HEK293 (cell line): Measurements from ENCODE around the gene LCN2.

Source experiments
- GLI2 ChIP-seq: fragments of 450-650 bp; formaldehyde crosslinking; IDR thresholded peaks from 2 replicates; pipeline ENCODE4; 2017; ENCODE audit warnings: missing biosample characterization, missing genetic modification characterization, low read depth, borderline replicate concordance
- GLI4 ChIP-seq: fragments of 450-650 bp; formaldehyde crosslinking; IDR thresholded peaks from 2 replicates; pipeline ENCODE4 v1.5.1; 2016; ENCODE audit warnings: missing biosample characterization, missing genetic modification characterization
- GLIS2 ChIP-seq: fragments of 450-650 bp; formaldehyde crosslinking; IDR thresholded peaks from 2 replicates; pipeline ENCODE4 v1.5.1; 2016; ENCODE audit warnings: missing biosample characterization, missing genetic modification characterization
- KLF7 ChIP-seq: fragments of 450-650 bp; formaldehyde crosslinking; IDR thresholded peaks from 2 replicates; pipeline ENCODE4 v1.5.1; 2016; ENCODE audit warnings: missing biosample characterization, missing genetic modification characterization, borderline replicate concordance
- SCRT2 ChIP-seq: fragments of 450-650 bp; formaldehyde crosslinking; IDR thresholded peaks from 2 replicates; pipeline ENCODE4 v1.5.1; 2016; ENCODE audit warnings: missing biosample characterization, missing genetic modification characterization
- SP2 ChIP-seq: fragments of 450-650 bp; formaldehyde crosslinking; IDR thresholded peaks from 2 replicates; pipeline ENCODE4 v1.5.1; 2016; ENCODE audit warnings: missing biosample characterization, missing genetic modification characterization
- ZBTB17 ChIP-seq: fragments of 450-650 bp; formaldehyde crosslinking; IDR thresholded peaks from 2 replicates; pipeline ENCODE4 v1.5.1; 2016; ENCODE audit warnings: missing biosample characterization, missing genetic modification characterization
- ZBTB21 ChIP-seq: fragments of 450-650 bp; formaldehyde crosslinking; IDR thresholded peaks from 2 replicates; pipeline ENCODE4 v1.5.1; 2017; ENCODE audit warnings: missing biosample characterization, missing genetic modification characterization
- ZNF157 ChIP-seq: fragments of 450-650 bp; formaldehyde crosslinking; IDR thresholded peaks from 2 replicates; pipeline ENCODE4 v1.5.1; 2016; ENCODE audit warnings: missing biosample characterization, missing genetic modification characterization
- ZNF19 ChIP-seq: fragments of 450-650 bp; formaldehyde crosslinking; IDR thresholded peaks from 2 replicates; pipeline ENCODE4; 2016; ENCODE audit warnings: missing biosample characterization, missing genetic modification characterization, low read depth
- ZNF221 ChIP-seq: fragments of 450-650 bp; formaldehyde crosslinking; IDR thresholded peaks from 2 replicates; pipeline ENCODE4 v1.5.1; 2017; ENCODE audit warnings: missing biosample characterization, missing genetic modification characterization, borderline replicate concordance
- ZNF433 ChIP-seq: fragments of 450-650 bp; formaldehyde crosslinking; IDR thresholded peaks from 2 replicates; pipeline ENCODE4 v1.5.1; 2016; ENCODE audit warnings: missing biosample characterization, missing genetic modification characterization, low read depth
- ZNF654 ChIP-seq: fragments of 450-650 bp; formaldehyde crosslinking; IDR thresholded peaks from 2 replicates; pipeline ENCODE4 v1.5.1; 2016; ENCODE audit warnings: low read depth, missing biosample characterization, missing genetic modification characterization
- ZSCAN30 ChIP-seq: fragments of 450-650 bp; IDR thresholded peaks from 2 replicates; pipeline ENCODE4 v1.5.1; 2018; ENCODE audit warnings: missing biosample characterization, mild to moderate bottlenecking, missing genetic modification characterization, moderate library complexity
- TF ChIP-seq, protein P1 (sequence below): fragments of 450-650 bp; formaldehyde crosslinking; IDR thresholded peaks from 2 replicates; pipeline ENCODE4 v1.5.0; 2017; ENCODE audit warnings: missing biosample characterization, missing genetic modification characterization, borderline replicate concordance
- TF ChIP-seq, protein P2 (sequence below): fragments of 450-650 bp; formaldehyde crosslinking; IDR thresholded peaks from 2 replicates; pipeline ENCODE4 v1.5.1; 2016; ENCODE audit warnings: missing biosample characterization, missing genetic modification characterization, low read depth
- TF ChIP-seq, protein P3 (sequence below): fragments of 450-650 bp; formaldehyde crosslinking; IDR thresholded peaks from 2 replicates; pipeline ENCODE4 v1.5.1; 2017; ENCODE audit warnings: missing biosample characterization, missing genetic modification characterization
- TF ChIP-seq, protein P4 (sequence below): fragments of 450-650 bp; IDR thresholded peaks from 2 replicates; pipeline ENCODE4 v1.5.1; 2018; ENCODE audit warnings: missing biosample characterization, mild to moderate bottlenecking, missing genetic modification characterization
- TF ChIP-seq, protein P5 (sequence below): sonication (generic); formaldehyde crosslinking; IDR thresholded peaks from 2 replicates; pipeline ENCODE4 v1.8.1; 2022; ENCODE audit warnings: mild to moderate bottlenecking, moderate library complexity, missing genetic modification reagents
- TF ChIP-seq, protein P6 (sequence below): fragments of 450-650 bp; formaldehyde crosslinking; IDR thresholded peaks from 2 replicates; pipeline ENCODE4 v1.5.1; 2016; ENCODE audit warnings: missing biosample characterization, missing genetic modification characterization
- TF ChIP-seq, protein P7 (sequence below): fragments of 450-650 bp; formaldehyde crosslinking; IDR thresholded peaks from 2 replicates; pipeline ENCODE4 v1.5.1; 2016; ENCODE audit warnings: missing biosample characterization, missing genetic modification characterization
- TF ChIP-seq, protein P8 (sequence below): fragments of 450-650 bp; formaldehyde crosslinking; IDR thresholded peaks from 2 replicates; pipeline ENCODE4; 2016; ENCODE audit warnings: missing biosample characterization, missing genetic modification characterization
- TF ChIP-seq, protein P9 (sequence below): fragments of 450-650 bp; formaldehyde crosslinking; IDR thresholded peaks from 2 replicates; pipeline ENCODE4 v1.5.1; 2016; ENCODE audit warnings: missing biosample characterization, missing genetic modification characterization
- TF ChIP-seq, protein P10 (sequence below): fragments of 450-650 bp; formaldehyde crosslinking; IDR thresholded peaks from 2 replicates; pipeline ENCODE4 v1.5.1; 2016; ENCODE audit warnings: missing biosample characterization, missing genetic modification characterization

The LCN2 gene

DNA sequence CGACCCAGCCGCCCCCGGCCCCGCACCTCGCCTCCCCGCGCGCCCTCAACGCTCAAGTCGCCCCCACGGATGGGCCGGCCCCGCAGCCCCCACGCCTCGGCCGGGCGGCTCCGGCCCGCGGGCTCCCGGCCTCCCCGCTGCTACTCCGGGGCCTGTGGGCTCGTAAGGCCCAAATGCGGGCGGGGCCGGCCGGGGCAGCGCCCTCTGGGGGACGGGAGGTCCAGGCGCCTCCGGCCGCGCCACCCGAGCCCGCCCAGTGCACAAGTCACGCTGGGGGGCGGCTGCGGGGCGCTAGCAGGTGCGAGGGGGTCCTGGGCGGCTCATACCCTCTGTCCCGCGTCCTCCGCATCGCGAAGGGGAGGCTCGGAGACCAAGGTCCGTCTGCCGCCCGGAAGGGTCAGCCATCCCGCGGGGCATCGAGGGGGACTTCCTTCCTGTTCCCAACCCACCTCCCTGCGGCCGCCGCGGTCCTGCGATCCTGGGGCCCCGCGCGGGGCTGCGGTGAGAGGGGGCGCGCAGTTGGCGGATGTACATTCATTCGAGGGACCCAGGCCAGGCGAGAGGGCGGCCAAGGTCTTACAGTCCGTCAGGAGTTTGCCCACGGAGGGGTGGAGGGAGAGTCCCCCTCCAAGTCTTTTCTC, 42.3 kb downstream of the LCN2 start, which contains the start of gene CIZ1 (continued):
- TF ChIP-seq, protein P1, sequence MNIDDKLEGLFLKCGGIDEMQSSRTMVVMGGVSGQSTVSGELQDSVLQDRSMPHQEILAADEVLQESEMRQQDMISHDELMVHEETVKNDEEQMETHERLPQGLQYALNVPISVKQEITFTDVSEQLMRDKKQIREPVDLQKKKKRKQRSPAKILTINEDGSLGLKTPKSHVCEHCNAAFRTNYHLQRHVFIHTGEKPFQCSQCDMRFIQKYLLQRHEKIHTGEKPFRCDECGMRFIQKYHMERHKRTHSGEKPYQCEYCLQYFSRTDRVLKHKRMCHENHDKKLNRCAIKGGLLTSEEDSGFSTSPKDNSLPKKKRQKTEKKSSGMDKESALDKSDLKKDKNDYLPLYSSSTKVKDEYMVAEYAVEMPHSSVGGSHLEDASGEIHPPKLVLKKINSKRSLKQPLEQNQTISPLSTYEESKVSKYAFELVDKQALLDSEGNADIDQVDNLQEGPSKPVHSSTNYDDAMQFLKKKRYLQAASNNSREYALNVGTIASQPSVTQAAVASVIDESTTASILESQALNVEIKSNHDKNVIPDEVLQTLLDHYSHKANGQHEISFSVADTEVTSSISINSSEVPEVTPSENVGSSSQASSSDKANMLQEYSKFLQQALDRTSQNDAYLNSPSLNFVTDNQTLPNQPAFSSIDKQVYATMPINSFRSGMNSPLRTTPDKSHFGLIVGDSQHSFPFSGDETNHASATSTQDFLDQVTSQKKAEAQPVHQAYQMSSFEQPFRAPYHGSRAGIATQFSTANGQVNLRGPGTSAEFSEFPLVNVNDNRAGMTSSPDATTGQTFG = no peak
- TF ChIP-seq, protein P2, sequence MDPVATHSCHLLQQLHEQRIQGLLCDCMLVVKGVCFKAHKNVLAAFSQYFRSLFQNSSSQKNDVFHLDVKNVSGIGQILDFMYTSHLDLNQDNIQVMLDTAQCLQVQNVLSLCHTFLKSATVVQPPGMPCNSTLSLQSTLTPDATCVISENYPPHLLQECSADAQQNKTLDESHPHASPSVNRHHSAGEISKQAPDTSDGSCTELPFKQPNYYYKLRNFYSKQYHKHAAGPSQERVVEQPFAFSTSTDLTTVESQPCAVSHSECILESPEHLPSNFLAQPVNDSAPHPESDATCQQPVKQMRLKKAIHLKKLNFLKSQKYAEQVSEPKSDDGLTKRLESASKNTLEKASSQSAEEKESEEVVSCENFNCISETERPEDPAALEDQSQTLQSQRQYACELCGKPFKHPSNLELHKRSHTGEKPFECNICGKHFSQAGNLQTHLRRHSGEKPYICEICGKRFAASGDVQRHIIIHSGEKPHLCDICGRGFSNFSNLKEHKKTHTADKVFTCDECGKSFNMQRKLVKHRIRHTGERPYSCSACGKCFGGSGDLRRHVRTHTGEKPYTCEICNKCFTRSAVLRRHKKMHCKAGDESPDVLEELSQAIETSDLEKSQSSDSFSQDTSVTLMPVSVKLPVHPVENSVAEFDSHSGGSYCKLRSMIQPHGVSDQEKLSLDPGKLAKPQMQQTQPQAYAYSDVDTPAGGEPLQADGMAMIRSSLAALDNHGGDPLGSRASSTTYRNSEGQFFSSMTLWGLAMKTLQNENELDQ (tag by site-specific recombination) = no peak
- TF ChIP-seq, protein P3, sequence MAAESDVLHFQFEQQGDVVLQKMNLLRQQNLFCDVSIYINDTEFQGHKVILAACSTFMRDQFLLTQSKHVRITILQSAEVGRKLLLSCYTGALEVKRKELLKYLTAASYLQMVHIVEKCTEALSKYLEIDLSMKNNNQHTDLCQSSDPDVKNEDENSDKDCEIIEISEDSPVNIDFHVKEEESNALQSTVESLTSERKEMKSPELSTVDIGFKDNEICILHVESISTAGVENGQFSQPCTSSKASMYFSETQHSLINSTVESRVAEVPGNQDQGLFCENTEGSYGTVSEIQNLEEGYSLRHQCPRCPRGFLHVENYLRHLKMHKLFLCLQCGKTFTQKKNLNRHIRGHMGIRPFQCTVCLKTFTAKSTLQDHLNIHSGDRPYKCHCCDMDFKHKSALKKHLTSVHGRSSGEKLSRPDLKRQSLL (tag by site-specific recombination) = no peak
- TF ChIP-seq ZSCAN30 (tag by site-specific recombination) (peak; percentile 84), GLI4 (tag by site-specific recombination) (no peak), SP2 (peak; percentile 87), SCRT2 (no peak), GLIS2 (tag by site-specific recombination) (peak; percentile 99), KLF7 (no peak), GLI2 (tag by site-specific recombination) (no peak), ZNF157 (tag by site-specific recombination) (no peak), ZNF433 (tag by site-specific recombination) (no peak), ZBTB21 (tag by site-specific recombination) (no peak), ZNF221 (no peak), ZNF654 (tag by site-specific recombination) (no peak), ZBTB17 (tag by site-specific recombination) (peak; percentile 10; the same call in 1 of the 2 replicates), ZNF19 (tag by site-specific recombination) (no peak)
- TF ChIP-seq, protein P4, sequence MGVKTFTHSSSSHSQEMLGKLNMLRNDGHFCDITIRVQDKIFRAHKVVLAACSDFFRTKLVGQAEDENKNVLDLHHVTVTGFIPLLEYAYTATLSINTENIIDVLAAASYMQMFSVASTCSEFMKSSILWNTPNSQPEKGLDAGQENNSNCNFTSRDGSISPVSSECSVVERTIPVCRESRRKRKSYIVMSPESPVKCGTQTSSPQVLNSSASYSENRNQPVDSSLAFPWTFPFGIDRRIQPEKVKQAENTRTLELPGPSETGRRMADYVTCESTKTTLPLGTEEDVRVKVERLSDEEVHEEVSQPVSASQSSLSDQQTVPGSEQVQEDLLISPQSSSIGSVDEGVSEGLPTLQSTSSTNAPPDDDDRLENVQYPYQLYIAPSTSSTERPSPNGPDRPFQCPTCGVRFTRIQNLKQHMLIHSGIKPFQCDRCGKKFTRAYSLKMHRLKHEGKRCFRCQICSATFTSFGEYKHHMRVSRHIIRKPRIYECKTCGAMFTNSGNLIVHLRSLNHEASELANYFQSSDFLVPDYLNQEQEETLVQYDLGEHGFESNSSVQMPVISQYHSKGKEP = 0 out of 2 replicates have a peak, but pooled peaks have one; percentile 39
- TF ChIP-seq, protein P5, sequence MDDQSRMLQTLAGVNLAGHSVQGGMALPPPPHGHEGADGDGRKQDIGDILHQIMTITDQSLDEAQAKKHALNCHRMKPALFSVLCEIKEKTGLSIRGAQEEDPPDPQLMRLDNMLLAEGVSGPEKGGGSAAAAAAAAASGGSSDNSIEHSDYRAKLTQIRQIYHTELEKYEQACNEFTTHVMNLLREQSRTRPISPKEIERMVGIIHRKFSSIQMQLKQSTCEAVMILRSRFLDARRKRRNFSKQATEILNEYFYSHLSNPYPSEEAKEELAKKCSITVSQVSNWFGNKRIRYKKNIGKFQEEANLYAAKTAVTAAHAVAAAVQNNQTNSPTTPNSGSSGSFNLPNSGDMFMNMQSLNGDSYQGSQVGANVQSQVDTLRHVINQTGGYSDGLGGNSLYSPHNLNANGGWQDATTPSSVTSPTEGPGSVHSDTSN (CRISPR knock-in tag) = 0 out of 2 replicates have a peak, but pooled peaks have one; percentile 22
- TF ChIP-seq, protein P6, sequence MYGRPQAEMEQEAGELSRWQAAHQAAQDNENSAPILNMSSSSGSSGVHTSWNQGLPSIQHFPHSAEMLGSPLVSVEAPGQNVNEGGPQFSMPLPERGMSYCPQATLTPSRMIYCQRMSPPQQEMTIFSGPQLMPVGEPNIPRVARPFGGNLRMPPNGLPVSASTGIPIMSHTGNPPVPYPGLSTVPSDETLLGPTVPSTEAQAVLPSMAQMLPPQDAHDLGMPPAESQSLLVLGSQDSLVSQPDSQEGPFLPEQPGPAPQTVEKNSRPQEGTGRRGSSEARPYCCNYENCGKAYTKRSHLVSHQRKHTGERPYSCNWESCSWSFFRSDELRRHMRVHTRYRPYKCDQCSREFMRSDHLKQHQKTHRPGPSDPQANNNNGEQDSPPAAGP (tag by site-specific recombination) = peak; percentile 57; the same call in 1 of the 2 replicates
- TF ChIP-seq, protein P7, sequence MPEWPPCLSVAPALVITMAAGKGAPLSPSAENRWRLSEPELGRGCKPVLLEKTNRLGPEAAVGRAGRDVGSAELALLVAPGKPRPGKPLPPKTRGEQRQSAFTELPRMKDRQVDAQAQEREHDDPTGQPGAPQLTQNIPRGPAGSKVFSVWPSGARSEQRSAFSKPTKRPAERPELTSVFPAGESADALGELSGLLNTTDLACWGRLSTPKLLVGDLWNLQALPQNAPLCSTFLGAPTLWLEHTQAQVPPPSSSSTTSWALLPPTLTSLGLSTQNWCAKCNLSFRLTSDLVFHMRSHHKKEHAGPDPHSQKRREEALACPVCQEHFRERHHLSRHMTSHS (tag by site-specific recombination) = no peak
- TF ChIP-seq, protein P8, sequence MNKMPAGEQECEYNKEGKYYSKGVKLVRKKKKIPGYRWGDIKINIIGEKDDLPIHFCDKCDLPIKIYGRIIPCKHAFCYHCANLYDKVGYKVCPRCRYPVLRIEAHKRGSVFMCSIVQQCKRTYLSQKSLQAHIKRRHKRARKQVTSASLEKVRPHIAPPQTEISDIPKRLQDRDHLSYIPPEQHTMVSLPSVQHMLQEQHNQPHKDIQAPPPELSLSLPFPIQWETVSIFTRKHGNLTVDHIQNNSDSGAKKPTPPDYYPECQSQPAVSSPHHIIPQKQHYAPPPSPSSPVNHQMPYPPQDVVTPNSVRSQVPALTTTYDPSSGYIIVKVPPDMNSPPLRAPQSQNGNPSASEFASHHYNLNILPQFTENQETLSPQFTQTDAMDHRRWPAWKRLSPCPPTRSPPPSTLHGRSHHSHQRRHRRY (tag by site-specific recombination) = no peak
- TF ChIP-seq, protein P9, sequence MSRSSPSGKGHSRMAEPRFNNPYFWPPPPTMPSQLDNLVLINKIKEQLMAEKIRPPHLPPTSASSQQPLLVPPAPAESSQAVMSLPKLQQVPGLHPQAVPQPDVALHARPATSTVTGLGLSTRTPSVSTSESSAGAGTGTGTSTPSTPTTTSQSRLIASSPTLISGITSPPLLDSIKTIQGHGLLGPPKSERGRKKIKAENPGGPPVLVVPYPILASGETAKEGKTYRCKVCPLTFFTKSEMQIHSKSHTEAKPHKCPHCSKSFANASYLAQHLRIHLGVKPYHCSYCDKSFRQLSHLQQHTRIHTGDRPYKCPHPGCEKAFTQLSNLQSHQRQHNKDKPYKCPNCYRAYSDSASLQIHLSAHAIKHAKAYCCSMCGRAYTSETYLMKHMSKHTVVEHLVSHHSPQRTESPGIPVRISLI (tag by site-specific recombination) = no peak
- TF ChIP-seq, protein P10, sequence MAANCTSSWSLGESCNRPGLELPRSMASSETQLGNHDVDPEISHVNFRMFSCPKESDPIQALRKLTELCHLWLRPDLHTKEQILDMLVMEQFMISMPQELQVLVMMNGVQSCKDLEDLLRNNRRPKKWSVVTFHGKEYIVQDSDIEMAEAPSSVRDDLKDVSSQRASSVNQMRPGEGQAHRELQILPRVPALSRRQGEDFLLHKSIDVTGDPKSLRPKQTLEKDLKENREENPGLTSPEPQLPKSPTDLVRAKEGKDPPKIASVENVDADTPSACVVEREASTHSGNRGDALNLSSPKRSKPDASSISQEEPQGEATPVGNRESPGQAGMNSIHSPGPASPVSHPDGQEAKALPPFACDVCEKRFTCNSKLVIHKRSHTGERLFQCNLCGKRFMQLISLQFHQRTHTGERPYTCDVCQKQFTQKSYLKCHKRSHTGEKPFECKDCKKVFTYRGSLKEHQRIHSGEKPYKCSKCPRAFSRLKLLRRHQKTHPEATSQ (tag by site-specific recombination) = no peak
